HEK293 (cell line): ENCODE results near the gene KLF11.

Experiments
- CTCF ChIA-PET: fragments of 350-600 bp; formaldehyde crosslinking; extraction: SDS; loops from one replicate; lab custom pipeline; 2021; ENCODE audit warnings: antibody characterized with exemption; lab: Yijun Ruan, JAX
- POLR2A ChIA-PET: fragments of 300-600 bp; formaldehyde crosslinking; extraction: SDS; loops from one replicate; lab custom pipeline; 2020; ENCODE audit warnings: antibody characterized with exemption, inconsistent platforms; lab: Yijun Ruan, JAX
- H3K27ac ChIP-seq: fragments of 200-500 bp; sonication (Bioruptor generic); 2 replicates; pipeline ENCODE4 v1.5.1; 2014; ENCODE audit warnings: low read depth, low read length, control low read depth, inconsistent platforms; ENCODE audit errors: extremely low read depth
- H3K36me3 ChIP-seq, 2 experiments: fragments of 200-500 bp in 1 of 2; sonication (Bioruptor generic) in 1 of 2; 1 replicate in 1 of 2; 2 replicates in 1 of 2; pipeline ENCODE4 v1.5.1; 2014 to 2017; ENCODE audit warnings: inconsistent platforms in 2 of 2, low read length in 2 of 2; ENCODE audit not compliant: control insufficient read depth in 2 of 2, insufficient read depth in 1 of 2
- H3K4me1 ChIP-seq: fragments of 200-500 bp; sonication (Bioruptor generic); 2 replicates; pipeline ENCODE4 v1.5.1; 2014; ENCODE audit warnings: mild to moderate bottlenecking, low read length, inconsistent platforms; ENCODE audit not compliant: control insufficient read depth, insufficient read depth
- H3K4me3 ChIP-seq: 2 replicates; pipeline ENCODE4 v1.5.1; 2011; ENCODE audit warnings: low read depth, mild to moderate bottlenecking, control low read depth, low read length, moderate library complexity
- H3K9me3 ChIP-seq: fragments of 200-500 bp; sonication (Bioruptor generic); 2 replicates; pipeline ENCODE4 v1.5.1; 2014; ENCODE audit warnings: low read depth, low read length, inconsistent platforms; ENCODE audit not compliant: control insufficient read depth, insufficient read depth
- HIC1 ChIP-seq: fragments of 450-650 bp; formaldehyde crosslinking; IDR thresholded peaks from 2 replicates; pipeline ENCODE4 v1.5.1; 2016; ENCODE audit warnings: missing biosample characterization, missing genetic modification characterization
- HOXD13 ChIP-seq: sonication (generic); formaldehyde crosslinking; IDR thresholded peaks from 2 replicates; pipeline ENCODE4 v1.8.0; 2022; ENCODE audit warnings: missing genetic modification reagents, borderline replicate concordance
- ZBTB17 ChIP-seq: fragments of 450-650 bp; formaldehyde crosslinking; IDR thresholded peaks from 2 replicates; pipeline ENCODE4 v1.5.1; 2016; ENCODE audit warnings: missing biosample characterization, missing genetic modification characterization
- ZBTB8A ChIP-seq: fragments of 450-650 bp; formaldehyde crosslinking; IDR thresholded peaks from 2 replicates; pipeline ENCODE4 v1.5.1; 2016; ENCODE audit warnings: missing biosample characterization, missing genetic modification characterization
- ZNF19 ChIP-seq: fragments of 450-650 bp; formaldehyde crosslinking; IDR thresholded peaks from 2 replicates; pipeline ENCODE4; 2016; ENCODE audit warnings: missing biosample characterization, missing genetic modification characterization, low read depth
- ZNF280D ChIP-seq: fragments of 450-650 bp; formaldehyde crosslinking; IDR thresholded peaks from 2 replicates; pipeline ENCODE4 v1.5.1; 2016; ENCODE audit warnings: missing biosample characterization, missing genetic modification characterization
- ZNF362 ChIP-seq: fragments of 450-650 bp; formaldehyde crosslinking; IDR thresholded peaks from 2 replicates; pipeline ENCODE4 v1.5.1; 2016; ENCODE audit warnings: missing biosample characterization, missing genetic modification characterization
- ZNF366 ChIP-seq: fragments of 450-650 bp; formaldehyde crosslinking; conservative IDR thresholded peaks from 2 replicates; pipeline ENCODE4 v1.5.1; 2016; ENCODE audit warnings: missing biosample characterization, missing genetic modification characterization
- ZNF404 ChIP-seq: fragments of 450-650 bp; formaldehyde crosslinking; IDR thresholded peaks from 2 replicates; pipeline ENCODE4 v1.5.1; 2017; ENCODE audit warnings: missing biosample characterization, missing genetic modification characterization
- ZNF488 ChIP-seq: fragments of 450-650 bp; formaldehyde crosslinking; IDR thresholded peaks from 2 replicates; pipeline ENCODE4 v1.5.1; 2016; ENCODE audit warnings: missing biosample characterization, missing genetic modification characterization
- ZNF510 ChIP-seq: fragments of 450-650 bp; formaldehyde crosslinking; IDR thresholded peaks from 2 replicates; pipeline ENCODE4 v1.5.1; 2018; ENCODE audit warnings: mild to moderate bottlenecking, missing genetic modification characterization, missing biosample characterization; ENCODE audit not compliant: insufficient replicate concordance
- ZNF529 ChIP-seq: fragments of 450-650 bp; formaldehyde crosslinking; IDR thresholded peaks from 2 replicates; pipeline ENCODE4 v1.5.1; 2017; ENCODE audit warnings: missing genetic modification characterization, missing biosample characterization; ENCODE audit not compliant: insufficient replicate concordance
- ZNF600 ChIP-seq: fragments of 450-650 bp; formaldehyde crosslinking; IDR thresholded peaks from 2 replicates; pipeline ENCODE4 v1.5.1; 2016; ENCODE audit warnings: missing biosample characterization, missing genetic modification characterization
- ZNF621 ChIP-seq: fragments of 450-650 bp; formaldehyde crosslinking; IDR thresholded peaks from 2 replicates; pipeline ENCODE4 v1.5.1; 2017; ENCODE audit warnings: missing biosample characterization, missing genetic modification characterization
- ZNF747 ChIP-seq: fragments of 450-650 bp; formaldehyde crosslinking; IDR thresholded peaks from 2 replicates; pipeline ENCODE4 v1.5.1; 2016; ENCODE audit warnings: missing biosample characterization, missing genetic modification characterization

KLF11 gene

GRCh38 chr2:10004836-10005235 lies 38.5 kb upstream of the KLF11 start:
- POLR2A ChIA-PET = no interaction called here

GRCh38 chr2:10005461-10006235 lies 37.7 kb upstream of the KLF11 start:
- Histone ChIP-seq H3K27ac (no peak overlapping the region), H3K36me3 (peaks cover under 1 to 11% of the 10 kb centered on the region in 2 experiments; a peak in 2 of 3 replicates), H3K9me3 (no peaks in the 10 kb centered on the region), H3K4me1 (no peaks in the 10 kb centered on the region), H3K4me3 (no peak overlapping the region)
- TF ChIP-seq ZNF19 (tag by site-specific recombination) (no peak), ZNF621 (tag by site-specific recombination) (no peak), ZBTB17 (no peak), ZNF366 (tag by site-specific recombination) (no peak), ZNF488 (no peak), HIC1 (no peak), ZNF510 (tag by site-specific recombination) (no peak), ZNF747 (no peak)
- POLR2A ChIA-PET = no interaction called here
- CTCF ChIA-PET = interaction anchor here (0.6 to 1.7 kb wide), 2 partner anchors 21 kb away, joined by 3 to 7 read pairs; no protein-coding TSS in a partner anchor

More at GRCh38 chr2:10004836-10005235, 38.5 kb upstream of the KLF11 start:
- no peak for TF ChIP-seq ZNF362 (tag by site-specific recombination)
- no peak for TF ChIP-seq HOXD13 (CRISPR knock-in tag)
- Histone ChIP-seq H3K4me1 (no peaks in the 10 kb centered on the region), H3K4me3 (no peak overlapping the region), H3K36me3 (peaks cover 9 to 20% of the 10 kb centered on the region in 2 experiments), H3K27ac (no peak overlapping the region), H3K9me3 (no peaks in the 10 kb centered on the region)
- CTCF ChIA-PET = interaction anchor here (0.6 to 1.7 kb wide), 2 partner anchors 20 to 22 kb away, joined by 3 to 7 read pairs; no protein-coding TSS in a partner anchor

GRCh38 chr2:10006236-10007161 lies 36.9 kb upstream of the KLF11 start:
- ChIA-PET CTCF (interaction anchor here (0.7 to 1.7 kb wide), 3 partner anchors 22 to 608 kb away, joined by 3 to 7 read pairs (median 4); no protein-coding TSS in a partner anchor), POLR2A (interaction anchor here (0.7 kb wide), 1 partner anchor 110 kb away, joined by 4 read pairs; no protein-coding TSS in a partner anchor)
- Histone ChIP-seq H3K27ac (no peak overlapping the region), H3K4me1 (no peaks in the 10 kb centered on the region), H3K4me3 (no peak overlapping the region), H3K9me3 (no peaks in the 10 kb centered on the region), H3K36me3 (peaks cover 0 to 8% of the 10 kb centered on the region in 2 experiments; a peak in 1 of 3 replicates)
- TF ChIP-seq ZNF280D (tag by site-specific recombination) (no peak), ZNF600 (tag by site-specific recombination) (peak; percentile 38; the same call in 1 of the 2 replicates), ZNF529 (no peak), ZBTB17 (0 out of 2 replicates have a peak, but pooled peaks have one; percentile 20), ZBTB8A (tag by site-specific recombination) (no peak), ZNF404 (no peak)
